Sigmoid colon (tissue), 7 donors: ENCODE measurements around the gene BARD1. TPM values are rescaled to one million over a fixed set of nuclear protein-coding genes. Genes with fewer than 3 reads are reported as not detected.
"Not testable (repeated sequence)": the region's sequence is repeated elsewhere in the genome, so short reads cannot be mapped to it uniquely, and the experiment has no call there.

Source experiments
- DNase-seq: peaks from one replicate; pipeline ENCODE4 v3.0.0-alpha.2; 2019
- H3K27ac ChIP-seq, 4 donors: fragments of 200-600 bp; sonication (generic); one replicate each; pipeline ENCODE4 v1.5.1; 2016 to 2019; ENCODE audit warnings: mild to moderate bottlenecking in 1 of 4
- H3K27me3 ChIP-seq, 3 donors: fragments of 200-600 bp; sonication (generic); one replicate each; pipeline ENCODE4 v1.5.1; 2019; ENCODE audit warnings: mild to moderate bottlenecking in 1 of 3
- H3K36me3 ChIP-seq, 4 donors: fragments of 200-600 bp; sonication (generic); one replicate each; pipeline ENCODE4 v1.5.1; 2016 to 2019
- H3K4me1 ChIP-seq, 4 donors: fragments of 200-600 bp; sonication (generic); one replicate each; pipeline ENCODE4 v1.5.1; 2017 to 2019
- H3K4me3 ChIP-seq, 4 donors: fragments of 200-600 bp; sonication (generic); one replicate each; pipeline ENCODE4 v1.5.1; 2017 to 2019; ENCODE audit warnings: mild to moderate bottlenecking in 2 of 4, moderate library complexity in 1 of 4
- H3K9me3 ChIP-seq, 4 donors: fragments of 200-600 bp in 3 of 4; sonication (generic) in 3 of 4; one replicate each; pipeline versions ENCODE4 v1.5.1 to v1.6.1; 2013 to 2019
- EP300 ChIP-seq, 4 donors: sonication (generic); formaldehyde crosslinking; IDR thresholded peaks; one replicate each; pipeline ENCODE4 v1.6.1; 2017; ENCODE audit warnings: antibody characterized with exemption in 4 of 4
- POLR2A ChIP-seq, 2 donors: fragments of 450-650 bp; IDR thresholded peaks; one replicate each; pipeline ENCODE4 v1.6.1; 2016; ENCODE audit warnings: antibody characterized with exemption in 2 of 2, mild to moderate bottlenecking in 2 of 2, moderate library complexity in 2 of 2
- POLR2AphosphoS5 ChIP-seq, 4 donors: sonication (generic); formaldehyde crosslinking; IDR thresholded peaks; one replicate each; pipeline ENCODE4 v1.6.1; 2017; ENCODE audit warnings: antibody characterized with exemption in 4 of 4
- WGBS, 2 donors: extraction: QIAGEN DNeasy Blood & Tissue Kit; methylation state at CpG; one replicate each; pipeline ENCODE4 v1.1.7; 2013; 5-methylcytosine and 5-hydroxymethylcytosine counted together
- intact Hi-C: fragments of 100-400 bp; cut with DNase I; formaldehyde crosslinking; loops from one replicate; pipeline ENCODE4 v1.15.1; 2023
- polyA plus RNA-seq, 3 donors: library from polyadenylated mRNA; stranded (reverse); fragments of 200-250 nt; gene quantifications; one replicate each; pipeline ENCODE4 v1.2.3, GENCODE V29; 2013
- small RNA-seq, 3 donors: library from RNA; depleted of rRNA; stranded (forward); fragments of <200 nt; gene quantifications; one replicate each; pipeline ENCODE3, GENCODE V24; 2016
- total RNA-seq, 4 donors: library from RNA; depleted of rRNA; stranded (reverse); fragments of >200 nt; gene quantifications; one replicate each; pipeline ENCODE4 v1.1.0, GENCODE V29; 2016
- TF ChIP-seq, protein P1 (sequence below), 4 experiments: fragments of 450-650 bp in 3 of 4; fragments of 200-600 bp in 1 of 4; IDR thresholded peaks; one replicate each; pipeline ENCODE4 v1.5.1; 2016 to 2019; ENCODE audit warnings: antibody characterized with exemption in 4 of 4, mild to moderate bottlenecking in 3 of 4, moderate library complexity in 2 of 4
- donor health status: healthy with polysubstance abuse.
- donor health status: Bipolar disorder and iron deficiency.
- donor health status: healthy.

The BARD1 gene
- total and polyA plus RNA-seq, 7 donors: 1.2 to 47.6 (median 25.9) TPM

DNA sequence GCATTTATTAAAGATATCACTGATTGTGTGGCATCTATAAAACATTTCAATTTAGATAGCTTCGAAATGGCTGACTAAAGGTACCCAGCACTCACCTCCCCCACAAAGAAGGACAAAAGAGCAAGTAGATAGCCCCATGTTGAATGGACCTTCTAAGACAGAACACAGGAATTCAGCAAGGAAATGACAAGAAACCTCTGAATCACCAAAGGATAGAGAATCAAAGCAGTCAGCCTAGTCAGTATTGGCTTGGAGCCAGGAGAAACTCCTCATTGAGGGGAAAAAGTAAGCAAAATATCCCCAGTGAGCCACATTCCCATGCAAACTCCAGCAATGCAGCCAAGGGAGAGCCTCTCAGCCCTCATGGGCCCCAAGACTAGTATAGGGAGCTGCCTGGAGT, 113.7 kb downstream of the BARD1 start:
- no peak overlapping the region for H3K27ac ChIP-seq
- H3K4me1 ChIP-seq: no peaks in the 10 kb centered on the region
- no peak for DNase-seq
- peaks cover 0 to 1% (median 0%) of the 10 kb centered on the region in 4 donors for H3K9me3 ChIP-seq
- TF ChIP-seq, protein P1, sequence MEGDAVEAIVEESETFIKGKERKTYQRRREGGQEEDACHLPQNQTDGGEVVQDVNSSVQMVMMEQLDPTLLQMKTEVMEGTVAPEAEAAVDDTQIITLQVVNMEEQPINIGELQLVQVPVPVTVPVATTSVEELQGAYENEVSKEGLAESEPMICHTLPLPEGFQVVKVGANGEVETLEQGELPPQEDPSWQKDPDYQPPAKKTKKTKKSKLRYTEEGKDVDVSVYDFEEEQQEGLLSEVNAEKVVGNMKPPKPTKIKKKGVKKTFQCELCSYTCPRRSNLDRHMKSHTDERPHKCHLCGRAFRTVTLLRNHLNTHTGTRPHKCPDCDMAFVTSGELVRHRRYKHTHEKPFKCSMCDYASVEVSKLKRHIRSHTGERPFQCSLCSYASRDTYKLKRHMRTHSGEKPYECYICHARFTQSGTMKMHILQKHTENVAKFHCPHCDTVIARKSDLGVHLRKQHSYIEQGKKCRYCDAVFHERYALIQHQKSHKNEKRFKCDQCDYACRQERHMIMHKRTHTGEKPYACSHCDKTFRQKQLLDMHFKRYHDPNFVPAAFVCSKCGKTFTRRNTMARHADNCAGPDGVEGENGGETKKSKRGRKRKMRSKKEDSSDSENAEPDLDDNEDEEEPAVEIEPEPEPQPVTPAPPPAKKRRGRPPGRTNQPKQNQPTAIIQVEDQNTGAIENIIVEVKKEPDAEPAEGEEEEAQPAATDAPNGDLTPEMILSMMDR (IDR thresholded peaks at IDR 0.05): no peak
- TF ChIP-seq POLR2A (IDR thresholded peaks at IDR 0.05) (no peak), EP300 (IDR thresholded peaks at IDR 0.05) (no peak), POLR2AphosphoS5 (IDR thresholded peaks at IDR 0.05) (no peak)
- H3K27me3 ChIP-seq: no peaks in the 10 kb centered on the region
- intact Hi-C loops: no loop called here
- no peak overlapping the region for H3K4me3 ChIP-seq
- WGBS, 2 donors: 74 to 88% methylated on average over 1 of the region's 1 CpG
- H3K36me3 ChIP-seq: no peaks in the 10 kb centered on the region

DNA sequence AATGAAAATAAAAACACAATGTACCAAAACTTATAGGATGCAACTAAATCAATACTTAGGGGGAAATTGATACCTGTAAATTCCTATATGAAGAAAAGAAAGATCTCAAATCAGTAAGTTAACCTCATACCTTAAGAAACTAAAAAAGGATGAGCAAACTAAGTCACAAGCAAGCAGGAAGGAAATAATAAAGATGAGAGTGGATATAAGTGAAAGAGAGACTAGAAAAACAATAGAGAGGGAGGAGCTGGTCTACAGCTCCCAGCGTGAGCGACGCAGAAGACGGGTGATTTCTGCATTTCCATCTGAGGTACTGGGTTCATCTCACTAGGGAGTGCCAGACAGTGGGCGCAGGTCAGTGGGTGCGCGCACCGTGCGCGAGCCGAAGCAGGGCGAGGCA, 125.9 kb downstream of the BARD1 start:
- intact Hi-C loops, DNase-seq, H3K9me3 ChIP-seq, H3K4me1 ChIP-seq, H3K27me3 ChIP-seq, H3K27ac ChIP-seq, H3K36me3 ChIP-seq: not testable (repeated sequence)
- peak overlapping the region in 1 of 4 donors; percentile 29 for H3K4me3 ChIP-seq
- 3 to 10% methylated on average over 4 of the region's 12 CpGs for WGBS, 2 donors

DNA sequence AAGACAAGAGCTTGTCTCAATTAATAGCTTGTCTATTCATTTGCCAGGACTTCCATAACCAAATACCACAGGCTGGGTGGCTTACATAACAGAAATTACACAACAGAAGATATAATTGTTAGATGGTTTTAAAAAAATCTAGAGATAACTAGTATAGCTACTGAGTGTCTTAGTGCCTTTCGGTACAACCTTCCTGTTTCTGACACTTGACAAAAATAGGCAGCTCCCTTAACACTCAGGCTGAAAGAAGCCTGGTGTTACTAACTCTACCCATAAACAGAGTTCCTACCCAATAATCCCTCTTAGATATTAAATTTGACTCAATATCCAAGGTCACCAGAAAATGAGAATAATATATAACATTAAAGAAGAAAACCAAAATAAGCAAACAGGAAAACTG, 129.7 kb downstream of the BARD1 start:
- intact Hi-C loops: no loop called here
- Histone ChIP-seq H3K4me1 (no peaks in the 10 kb centered on the region), H3K27ac (no peak overlapping the region), H3K36me3 (no peaks in the 10 kb centered on the region), H3K4me3 (no peak overlapping the region), H3K27me3 (no peaks in the 10 kb centered on the region), H3K9me3 (no peaks in the 10 kb centered on the region)
- DNase-seq: no peak
- TF ChIP-seq POLR2A (IDR thresholded peaks at IDR 0.05) (no peak), EP300 (IDR thresholded peaks at IDR 0.05) (no peak), POLR2AphosphoS5 (IDR thresholded peaks at IDR 0.05) (no peak)
- TF ChIP-seq, protein P1 (IDR thresholded peaks at IDR 0.05): no peak
- WGBS, 2 donors: 80 to 88% methylated on average over 1 of the region's 1 CpG

DNA sequence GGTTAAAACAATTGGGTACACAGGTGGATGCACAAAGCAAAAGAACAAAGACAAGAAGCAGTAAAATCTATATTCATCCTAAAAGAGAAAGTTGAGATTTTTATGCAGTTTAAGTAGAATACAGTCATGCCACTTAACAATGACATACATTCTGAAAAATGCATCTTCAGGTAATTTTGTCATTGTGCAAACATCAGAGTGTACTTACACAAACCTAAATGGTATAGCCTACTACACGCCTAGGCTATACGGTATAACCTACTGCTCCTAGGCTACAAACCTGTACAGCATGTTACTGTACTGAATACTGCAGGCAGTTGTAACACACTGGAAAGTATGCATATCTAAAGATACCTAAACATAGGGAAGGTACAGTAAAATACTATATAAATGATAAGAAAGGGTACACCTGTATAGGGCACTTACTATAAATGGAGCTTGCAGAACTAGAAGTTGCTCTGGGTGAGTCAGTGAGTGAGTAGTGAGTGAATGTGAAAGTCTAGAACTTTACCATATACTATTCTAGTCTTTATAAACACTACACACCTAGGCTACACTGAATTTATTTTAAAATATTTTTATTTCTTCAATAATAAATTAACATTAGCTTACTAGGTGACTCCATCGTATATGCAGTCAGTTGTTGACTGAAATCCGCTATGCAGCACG, 132.9 kb downstream of the BARD1 start:
- intact Hi-C loops: no loop called here
- Histone ChIP-seq H3K36me3 (no peaks in the 10 kb centered on the region), H3K9me3 (no peaks in the 10 kb centered on the region), H3K27me3 (no peaks in the 10 kb centered on the region), H3K4me1 (no peaks in the 10 kb centered on the region), H3K4me3 (no peak overlapping the region), H3K27ac (no peak overlapping the region)
- TF ChIP-seq POLR2AphosphoS5 (IDR thresholded peaks at IDR 0.05): no peak
- no peak for TF ChIP-seq POLR2A (IDR thresholded peaks at IDR 0.05)
- TF ChIP-seq, protein P1 (IDR thresholded peaks at IDR 0.05): no peak
- 89 to 90% methylated on average over 5 of the region's 5 CpGs for WGBS, 2 donors
- no peak for DNase-seq

Small RNA genes within 50 kb of the gene (small RNA-seq; reads per million reads assigned to genes)
- 0 reads per million in 3 donors for gene SNORA70I
